ENCODE data around the gene POU2F2.
"Not testable (repeated sequence)": the region's sequence is repeated elsewhere in the genome, so short reads cannot be mapped to it uniquely, and the experiment has no call there.

POU2F2 gene

GRCh38 chr19:42100241-42100640 is 32.0 kb downstream of the POU2F2 start:
- not testable (repeated sequence) for H3K9ac ChIP-seq (ENCODE audit: low read depth in 1 of 2, low read length in 2 of 2); H3K4me1 ChIP-seq (ENCODE audit: control insufficient read depth in 2 of 2, insufficient read depth in 2 of 2, low read length in 2 of 2); H3K4me3 ChIP-seq (ENCODE audit: low read length in 2 of 2); H3K36me3 ChIP-seq (ENCODE audit: control insufficient read depth in 2 of 2, insufficient read depth in 2 of 2, low read length in 2 of 2); H3K9me3 ChIP-seq (ENCODE audit: control insufficient read depth in 2 of 2, low read length in 2 of 2); H3K27ac ChIP-seq (ENCODE audit: low read depth in 2 of 2, low read length in 2 of 2); H3K27me3 ChIP-seq (ENCODE audit: control insufficient read depth in 2 of 2, insufficient read depth in 2 of 2, low read length in 2 of 2)

DNA sequence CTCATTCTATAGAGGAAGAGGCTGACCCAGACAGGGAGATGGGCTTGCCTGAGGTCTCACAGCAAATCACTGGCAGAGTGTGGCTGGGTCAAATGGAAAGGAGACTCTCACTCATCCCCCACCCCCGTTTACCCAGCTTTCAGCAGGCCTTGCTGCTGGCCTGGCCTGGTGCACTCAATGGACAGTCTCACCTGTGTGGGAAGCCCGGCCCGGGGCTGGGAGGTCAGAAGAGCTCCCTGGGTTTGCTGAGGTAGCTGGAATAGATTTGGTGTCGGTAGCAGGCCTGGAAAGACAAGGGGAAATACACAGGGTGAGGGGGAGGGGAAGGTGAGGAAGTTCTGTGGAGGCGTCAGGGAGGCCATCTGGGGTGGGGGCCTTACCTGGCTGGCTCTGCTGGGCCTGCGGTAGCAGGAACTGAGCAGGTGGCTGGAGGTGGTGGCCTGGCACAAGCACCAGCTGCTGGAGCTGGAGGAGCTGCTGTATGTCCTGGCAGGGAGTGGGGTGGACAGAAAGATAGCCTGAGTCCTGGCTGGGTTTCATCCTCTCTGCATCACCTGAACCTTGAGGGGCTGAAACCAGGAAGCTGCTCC is 32.8 kb downstream of the POU2F2 start:
- H3K4me3 ChIP-seq (ENCODE audit: low read length in 2 of 2): no peak overlapping the region
- H3K27ac ChIP-seq (ENCODE audit: low read depth in 2 of 2, low read length in 2 of 2): no peak overlapping the region
- no peaks in the 10 kb centered on the region for H3K27me3 ChIP-seq (ENCODE audit: control insufficient read depth in 2 of 2, insufficient read depth in 2 of 2, low read length in 2 of 2)
- no peaks in the 10 kb centered on the region for H3K9me3 ChIP-seq (ENCODE audit: control insufficient read depth in 2 of 2, low read length in 2 of 2)
- peaks cover 0 to 4% of the 10 kb centered on the region in 2 donors for H3K36me3 ChIP-seq (ENCODE audit: control insufficient read depth in 2 of 2, insufficient read depth in 2 of 2, low read length in 2 of 2)
- no peaks in the 10 kb centered on the region for H3K4me1 ChIP-seq (ENCODE audit: control insufficient read depth in 2 of 2, insufficient read depth in 2 of 2, low read length in 2 of 2)
- H3K9ac ChIP-seq (ENCODE audit: low read depth in 1 of 2, low read length in 2 of 2): no peak overlapping the region

- Histone ChIP-seq H3K4me3 (ENCODE audit: low read length in 2 of 2) (no peak overlapping the region), H3K27ac (ENCODE audit: low read depth in 2 of 2, low read length in 2 of 2) (no peak overlapping the region), H3K9ac (ENCODE audit: low read depth in 1 of 2, low read length in 2 of 2) (no peak overlapping the region), H3K9me3 (ENCODE audit: control insufficient read depth in 2 of 2, low read length in 2 of 2) (no peaks in the 10 kb centered on the region), H3K36me3 (ENCODE audit: control insufficient read depth in 2 of 2, insufficient read depth in 2 of 2, low read length in 2 of 2) (peaks cover 0 to 4% of the 10 kb centered on the region in 2 donors), H3K4me1 (ENCODE audit: control insufficient read depth in 2 of 2, insufficient read depth in 2 of 2, low read length in 2 of 2) (no peaks in the 10 kb centered on the region), H3K27me3 (ENCODE audit: control insufficient read depth in 2 of 2, insufficient read depth in 2 of 2, low read length in 2 of 2) (no peaks in the 10 kb centered on the region)
Measured at GRCh38 chr19:42098781-42099180, 33.5 kb downstream of the POU2F2 start.

DNA sequence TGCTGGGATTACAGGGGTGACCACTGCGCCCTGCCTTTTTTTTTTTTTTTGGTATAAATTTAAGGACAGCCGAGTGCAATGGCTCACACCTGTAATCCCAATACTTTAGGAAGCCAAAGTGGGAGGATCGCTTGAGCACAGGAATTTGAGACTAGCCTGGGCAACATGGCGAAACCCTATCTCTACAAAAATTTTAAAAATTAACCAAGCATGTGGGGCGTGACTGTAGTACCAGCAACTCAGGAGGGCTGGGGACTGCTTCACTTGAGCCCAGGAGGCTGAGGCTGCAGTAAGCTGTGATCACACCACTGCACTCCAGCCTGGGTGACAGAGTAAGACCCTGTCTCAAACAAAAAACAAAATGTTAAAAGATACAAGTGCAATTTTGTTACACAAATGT is 34.8 kb downstream of the POU2F2 start:
- no peaks in the 10 kb centered on the region for H3K9me3 ChIP-seq (ENCODE audit: control insufficient read depth in 2 of 2, low read length in 2 of 2)
- no peak overlapping the region for H3K9ac ChIP-seq (ENCODE audit: low read depth in 1 of 2, low read length in 2 of 2)
- H3K36me3 ChIP-seq (ENCODE audit: control insufficient read depth in 2 of 2, insufficient read depth in 2 of 2, low read length in 2 of 2): peaks cover 0 to 4% of the 10 kb centered on the region in 2 donors
- H3K4me3 ChIP-seq (ENCODE audit: low read length in 2 of 2): no peak overlapping the region
- no peak overlapping the region for H3K27ac ChIP-seq (ENCODE audit: low read depth in 2 of 2, low read length in 2 of 2)
- H3K27me3 ChIP-seq (ENCODE audit: control insufficient read depth in 2 of 2, insufficient read depth in 2 of 2, low read length in 2 of 2): no peaks in the 10 kb centered on the region
- H3K4me1 ChIP-seq (ENCODE audit: control insufficient read depth in 2 of 2, insufficient read depth in 2 of 2, low read length in 2 of 2): no peaks in the 10 kb centered on the region

- H3K9me3 ChIP-seq (ENCODE audit: control insufficient read depth in 2 of 2, low read length in 2 of 2): no peaks in the 10 kb centered on the region
- peaks cover 0 to 4% of the 10 kb centered on the region in 2 donors for H3K36me3 ChIP-seq (ENCODE audit: control insufficient read depth in 2 of 2, insufficient read depth in 2 of 2, low read length in 2 of 2)
- H3K27me3 ChIP-seq (ENCODE audit: control insufficient read depth in 2 of 2, insufficient read depth in 2 of 2, low read length in 2 of 2): no peaks in the 10 kb centered on the region
- no peak overlapping the region for H3K4me3 ChIP-seq (ENCODE audit: low read length in 2 of 2)
- H3K4me1 ChIP-seq (ENCODE audit: control insufficient read depth in 2 of 2, insufficient read depth in 2 of 2, low read length in 2 of 2): peaks cover 5 to 8% of the 10 kb centered on the region in 2 donors
- H3K9ac ChIP-seq (ENCODE audit: low read depth in 1 of 2, low read length in 2 of 2): no peak overlapping the region
- no peak overlapping the region for H3K27ac ChIP-seq (ENCODE audit: low read depth in 2 of 2, low read length in 2 of 2)
Measured at GRCh38 chr19:42096255-42096837, 35.9 kb downstream of the POU2F2 start.

DNA sequence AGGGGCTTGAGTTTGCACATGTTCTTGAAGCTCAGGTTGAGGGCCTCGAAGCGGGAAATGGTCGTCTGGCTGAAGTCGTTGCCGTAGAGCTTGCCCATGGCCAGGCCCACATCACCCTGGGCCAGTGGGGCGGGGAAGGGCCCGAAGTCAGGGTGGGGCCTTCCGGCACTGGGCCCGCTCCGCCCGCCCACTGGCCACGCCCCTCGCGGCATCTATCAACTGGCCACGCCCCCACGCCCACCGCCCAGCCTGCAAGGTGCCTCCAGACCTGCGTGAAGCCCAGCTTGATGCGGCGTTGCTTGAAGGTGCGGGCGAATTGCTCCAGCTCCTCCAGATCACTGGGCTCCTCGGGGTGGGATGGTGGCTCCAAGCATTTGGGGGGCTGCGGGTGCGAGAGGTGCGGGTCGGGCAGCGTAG is 36.4 kb downstream of the POU2F2 start:
- H3K27ac ChIP-seq (ENCODE audit: low read depth in 2 of 2, low read length in 2 of 2): no peak overlapping the region
- H3K9ac ChIP-seq (ENCODE audit: low read depth in 1 of 2, low read length in 2 of 2): no peak overlapping the region
- no peak overlapping the region for H3K4me3 ChIP-seq (ENCODE audit: low read length in 2 of 2)

GRCh38 chr19:42095142-42095813 is 37.0 kb downstream of the POU2F2 start:
- H3K4me1 ChIP-seq (ENCODE audit: control insufficient read depth in 2 of 2, insufficient read depth in 2 of 2, low read length in 2 of 2): peaks cover 7 to 10% of the 10 kb centered on the region in 2 donors
- no peaks in the 10 kb centered on the region for H3K27me3 ChIP-seq (ENCODE audit: control insufficient read depth in 2 of 2, insufficient read depth in 2 of 2, low read length in 2 of 2)
- H3K9ac ChIP-seq (ENCODE audit: low read depth in 1 of 2, low read length in 2 of 2): no peak overlapping the region
- no peaks in the 10 kb centered on the region for H3K9me3 ChIP-seq (ENCODE audit: control insufficient read depth in 2 of 2, low read length in 2 of 2)
- H3K36me3 ChIP-seq (ENCODE audit: control insufficient read depth in 2 of 2, insufficient read depth in 2 of 2, low read length in 2 of 2): peaks cover 0 to 4% of the 10 kb centered on the region in 2 donors
- no peak overlapping the region for H3K4me3 ChIP-seq (ENCODE audit: low read length in 2 of 2)
- H3K27ac ChIP-seq (ENCODE audit: low read depth in 2 of 2, low read length in 2 of 2): no peak overlapping the region

More for the DNA sequence above, 36.4 kb downstream of the POU2F2 start:
- H3K9me3 ChIP-seq (ENCODE audit: control insufficient read depth in 2 of 2, low read length in 2 of 2): no peaks in the 10 kb centered on the region
- H3K36me3 ChIP-seq (ENCODE audit: control insufficient read depth in 2 of 2, insufficient read depth in 2 of 2, low read length in 2 of 2): peaks cover 0 to 4% of the 10 kb centered on the region in 2 donors
- H3K27me3 ChIP-seq (ENCODE audit: control insufficient read depth in 2 of 2, insufficient read depth in 2 of 2, low read length in 2 of 2): no peaks in the 10 kb centered on the region
- H3K4me1 ChIP-seq (ENCODE audit: control insufficient read depth in 2 of 2, insufficient read depth in 2 of 2, low read length in 2 of 2): peaks cover 7 to 10% of the 10 kb centered on the region in 2 donors

DNA sequence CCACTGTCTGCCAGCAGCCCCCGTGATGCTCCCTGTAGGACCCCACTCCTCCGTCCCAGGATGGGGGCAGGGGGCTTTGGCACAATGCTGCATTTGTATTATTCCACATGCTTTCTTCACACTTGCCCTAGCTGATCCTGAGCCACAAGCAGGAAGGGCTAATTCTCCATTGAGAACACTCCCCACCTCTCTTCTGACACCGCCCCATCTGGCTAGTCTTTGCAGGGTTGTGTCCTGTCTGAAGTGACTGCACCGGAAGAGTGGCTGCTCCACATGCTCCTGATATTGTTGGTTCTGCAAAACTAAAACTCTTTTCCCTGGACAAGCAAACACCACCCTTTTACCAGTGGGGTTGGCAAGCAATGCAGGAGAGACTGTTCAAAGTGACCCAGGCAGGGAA is 38.3 kb downstream of the POU2F2 start:
- H3K36me3 ChIP-seq (ENCODE audit: control insufficient read depth in 2 of 2, insufficient read depth in 2 of 2, low read length in 2 of 2): peaks cover 0 to 4% of the 10 kb centered on the region in 2 donors
- no peak overlapping the region for H3K27ac ChIP-seq (ENCODE audit: low read depth in 2 of 2, low read length in 2 of 2)
- no peak overlapping the region for H3K4me3 ChIP-seq (ENCODE audit: low read length in 2 of 2)
- no peaks in the 10 kb centered on the region for H3K27me3 ChIP-seq (ENCODE audit: control insufficient read depth in 2 of 2, insufficient read depth in 2 of 2, low read length in 2 of 2)
- peaks cover 7 to 14% of the 10 kb centered on the region in 2 donors for H3K4me1 ChIP-seq (ENCODE audit: control insufficient read depth in 2 of 2, insufficient read depth in 2 of 2, low read length in 2 of 2)
- no peak overlapping the region for H3K9ac ChIP-seq (ENCODE audit: low read depth in 1 of 2, low read length in 2 of 2)
- H3K9me3 ChIP-seq (ENCODE audit: control insufficient read depth in 2 of 2, low read length in 2 of 2): no peaks in the 10 kb centered on the region

DNA sequence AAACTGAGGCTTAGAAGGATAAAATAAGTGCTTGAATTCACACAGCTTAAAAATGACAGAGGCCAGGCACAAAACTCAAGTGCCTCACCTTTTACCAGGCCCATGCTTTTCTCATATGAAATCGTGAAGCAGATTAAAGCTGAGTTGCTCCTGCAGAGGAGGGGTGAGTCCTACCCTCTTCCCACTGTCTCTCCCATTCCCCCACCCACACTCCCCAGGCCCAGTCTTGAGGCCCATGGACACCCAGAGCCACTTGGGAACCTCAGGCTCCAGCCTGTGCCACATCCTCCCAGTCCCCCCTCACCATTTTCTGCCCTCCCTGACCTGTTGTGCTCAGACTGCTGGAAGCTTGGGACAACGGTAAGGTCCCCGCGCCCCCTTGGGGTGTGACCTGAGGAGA is 38.7 kb downstream of the POU2F2 start:
- Histone ChIP-seq H3K4me1 (ENCODE audit: control insufficient read depth in 2 of 2, insufficient read depth in 2 of 2, low read length in 2 of 2) (peaks cover 7 to 14% of the 10 kb centered on the region in 2 donors), H3K27me3 (ENCODE audit: control insufficient read depth in 2 of 2, insufficient read depth in 2 of 2, low read length in 2 of 2) (no peaks in the 10 kb centered on the region), H3K9ac (ENCODE audit: low read depth in 1 of 2, low read length in 2 of 2) (no peak overlapping the region), H3K4me3 (ENCODE audit: low read length in 2 of 2) (no peak overlapping the region), H3K9me3 (ENCODE audit: control insufficient read depth in 2 of 2, low read length in 2 of 2) (no peaks in the 10 kb centered on the region), H3K27ac (ENCODE audit: low read depth in 2 of 2, low read length in 2 of 2) (no peak overlapping the region), H3K36me3 (ENCODE audit: control insufficient read depth in 2 of 2, insufficient read depth in 2 of 2, low read length in 2 of 2) (peaks cover 0 to 4% of the 10 kb centered on the region in 2 donors)

DNA sequence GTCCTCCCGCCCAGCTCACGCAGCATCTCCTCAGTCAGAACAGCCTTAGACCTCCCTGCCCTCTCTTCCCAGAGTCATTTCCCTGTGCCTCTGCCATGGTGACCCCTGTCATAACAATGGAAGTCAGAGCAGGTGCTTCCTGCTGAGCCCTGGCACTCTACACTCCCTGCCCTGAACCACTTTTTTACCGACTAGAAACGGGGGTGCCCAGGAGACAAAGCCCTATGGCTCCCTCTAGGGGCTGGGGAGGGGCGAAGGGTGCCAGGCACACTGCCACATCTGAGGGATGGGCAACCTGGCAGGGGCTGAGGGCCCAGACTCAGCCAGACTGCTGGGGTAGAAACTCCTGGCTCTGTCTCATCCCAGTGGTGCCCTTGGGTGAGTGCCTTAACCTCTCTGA is 39.9 kb downstream of the POU2F2 start:
- Histone ChIP-seq H3K27ac (ENCODE audit: low read depth in 2 of 2, low read length in 2 of 2) (no peak overlapping the region), H3K9me3 (ENCODE audit: control insufficient read depth in 2 of 2, low read length in 2 of 2) (no peaks in the 10 kb centered on the region), H3K27me3 (ENCODE audit: control insufficient read depth in 2 of 2, insufficient read depth in 2 of 2, low read length in 2 of 2) (no peaks in the 10 kb centered on the region), H3K4me1 (ENCODE audit: control insufficient read depth in 2 of 2, insufficient read depth in 2 of 2, low read length in 2 of 2) (peaks cover 7 to 14% of the 10 kb centered on the region in 2 donors), H3K36me3 (ENCODE audit: control insufficient read depth in 2 of 2, insufficient read depth in 2 of 2, low read length in 2 of 2) (peaks cover 0 to 4% of the 10 kb centered on the region in 2 donors), H3K9ac (ENCODE audit: low read depth in 1 of 2, low read length in 2 of 2) (no peak overlapping the region), H3K4me3 (ENCODE audit: low read length in 2 of 2) (no peak overlapping the region)

Data from mucosa of rectum (tissue), 2 donors.